ENCODE data around the gene EIF4G1.
"Not testable (repeated sequence)": the region's sequence is repeated elsewhere in the genome, so short reads cannot be mapped to it uniquely, and the experiment has no call there.

The EIF4G1 gene

DNA sequence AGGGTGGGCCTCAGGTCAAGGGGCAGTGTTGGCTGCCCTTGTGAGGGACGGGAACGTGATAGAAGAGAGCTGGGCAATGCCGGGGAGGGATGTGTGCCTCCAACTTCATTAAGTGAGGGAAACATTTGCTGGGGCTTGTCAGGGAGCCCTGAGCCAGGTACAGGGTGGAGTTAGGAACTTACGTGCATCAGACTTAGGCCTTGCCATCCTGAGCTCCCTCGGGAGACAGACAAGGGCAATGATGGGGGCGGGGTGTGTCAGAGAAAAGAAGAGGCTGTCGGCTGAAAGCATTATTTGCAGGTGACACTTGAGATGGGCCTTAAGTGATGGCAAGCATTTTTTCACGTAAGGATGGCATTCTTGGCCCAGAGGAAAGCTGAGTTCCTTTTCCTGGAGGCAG lies 24.6 kb downstream of the EIF4G1 start:
- H3K27ac ChIP-seq (ENCODE audit: low read depth, low read length): peak overlapping the region; percentile 95
- peaks cover 23% of the 10 kb centered on the region for H3K36me3 ChIP-seq (ENCODE audit: control insufficient read depth, insufficient read depth, low read length)
- H3K27me3 ChIP-seq (ENCODE audit: control insufficient read depth, insufficient read depth, low read length): no peaks in the 10 kb centered on the region
- peak overlapping the region; percentile 38 for H3K9ac ChIP-seq (ENCODE audit: low read length)
- peak overlapping the region; percentile 64 for H3K4me3 ChIP-seq (ENCODE audit: low read length)
- H3K4me1 ChIP-seq (ENCODE audit: control insufficient read depth, insufficient read depth, low read length): peaks cover 27% of the 10 kb centered on the region

DNA sequence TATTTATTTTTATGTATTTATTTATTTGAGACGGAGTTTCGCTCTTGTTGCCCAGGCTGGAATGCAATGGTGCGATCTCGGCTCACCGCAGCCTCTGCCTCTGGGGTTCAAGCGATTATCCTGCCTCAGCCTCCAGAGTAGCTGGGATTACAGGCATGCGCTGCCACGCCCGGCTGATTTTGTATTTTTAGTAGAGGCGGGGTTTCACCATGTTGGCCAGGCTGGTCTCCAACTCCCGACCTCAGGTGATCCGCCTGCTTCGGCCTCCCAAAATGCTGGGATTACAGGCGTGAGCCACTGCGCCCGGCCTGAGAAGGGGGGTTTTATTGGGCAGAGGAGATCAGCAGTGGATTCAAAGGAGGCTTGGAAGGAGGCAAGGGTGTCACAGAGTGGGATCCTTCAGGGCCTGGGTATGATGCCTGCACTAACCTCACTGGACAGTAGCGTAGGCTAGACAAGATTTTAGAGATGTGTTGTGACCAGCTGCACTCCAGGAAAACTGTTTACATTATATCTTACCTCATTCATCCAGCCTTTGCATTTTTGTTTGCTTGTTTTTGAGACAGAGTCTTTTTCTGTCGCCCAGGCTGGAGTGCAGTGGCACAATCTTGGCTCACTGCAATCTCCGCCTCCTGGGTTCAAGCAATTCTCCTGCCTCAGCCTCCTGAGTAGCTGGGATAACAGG lies 25.2 kb downstream of the EIF4G1 start:
- not testable (repeated sequence) for H3K4me3 ChIP-seq (ENCODE audit: low read length); H3K9ac ChIP-seq (ENCODE audit: low read length); H3K27me3 ChIP-seq (ENCODE audit: control insufficient read depth, insufficient read depth, low read length)
- Histone ChIP-seq H3K27ac (ENCODE audit: low read depth, low read length) (peak overlapping the region; percentile 95), H3K36me3 (ENCODE audit: control insufficient read depth, insufficient read depth, low read length) (peaks cover 17% of the 10 kb centered on the region), H3K4me1 (ENCODE audit: control insufficient read depth, insufficient read depth, low read length) (peaks cover 27% of the 10 kb centered on the region)

DNA sequence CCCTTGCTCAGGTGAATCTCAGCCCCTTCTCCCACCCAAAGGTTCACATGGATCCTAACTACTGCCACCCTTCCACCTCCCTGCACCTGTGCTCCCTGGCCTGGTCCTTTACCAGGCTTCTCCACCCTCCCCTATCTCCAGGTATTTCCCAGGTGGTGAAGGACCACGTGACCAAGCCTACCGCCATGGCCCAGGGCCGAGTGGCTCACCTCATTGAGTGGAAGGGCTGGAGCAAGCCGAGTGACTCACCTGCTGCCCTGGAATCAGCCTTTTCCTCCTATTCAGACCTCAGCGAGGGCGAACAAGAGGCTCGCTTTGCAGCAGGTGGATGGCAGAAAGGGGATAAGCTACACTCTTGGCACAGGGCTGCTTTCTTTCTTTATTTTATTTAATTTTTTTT lies 27.5 kb downstream of the EIF4G1 start:
- Histone ChIP-seq H3K4me1 (ENCODE audit: control insufficient read depth, insufficient read depth, low read length) (peaks cover 21% of the 10 kb centered on the region), H3K27ac (ENCODE audit: low read depth, low read length) (no peak overlapping the region), H3K36me3 (ENCODE audit: control insufficient read depth, insufficient read depth, low read length) (peaks cover 23% of the 10 kb centered on the region), H3K4me3 (ENCODE audit: low read length) (no peak overlapping the region), H3K27me3 (ENCODE audit: control insufficient read depth, insufficient read depth, low read length) (no peaks in the 10 kb centered on the region), H3K9ac (ENCODE audit: low read length) (no peak overlapping the region)

DNA sequence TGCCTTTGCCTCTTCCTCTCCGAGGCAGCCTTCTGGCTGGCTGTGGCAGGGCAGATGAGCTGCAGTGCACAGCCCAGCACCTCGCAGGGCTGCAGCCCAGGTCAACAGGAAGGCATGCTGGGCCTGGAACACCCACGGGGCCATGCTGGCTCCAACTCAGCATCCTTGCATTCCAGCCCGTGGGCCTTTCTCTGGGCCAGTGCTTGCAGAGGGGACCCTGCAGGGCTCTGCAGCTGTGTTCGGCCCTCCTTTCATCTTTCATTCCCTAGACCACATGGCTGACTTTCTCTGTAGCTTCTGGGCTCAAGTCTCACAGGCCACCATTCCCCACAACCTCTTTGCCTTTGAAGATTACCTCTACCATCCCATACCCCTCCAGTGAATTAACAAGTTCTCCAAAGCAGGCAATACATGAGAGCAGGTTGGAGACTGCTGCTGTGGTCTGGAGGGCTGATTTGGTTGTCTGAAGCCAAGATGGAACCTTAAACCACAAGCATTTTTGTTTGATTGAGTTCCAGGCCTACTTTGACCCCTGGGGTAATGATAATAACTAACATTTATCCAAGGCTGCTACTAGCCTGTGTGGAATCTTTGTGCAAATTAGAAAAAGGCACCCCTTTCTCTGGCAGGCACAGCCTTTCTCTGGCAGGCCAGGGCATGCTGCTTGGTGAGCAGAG lies 28.9 kb downstream of the EIF4G1 start:
- Histone ChIP-seq H3K27ac (ENCODE audit: low read depth, low read length) (no peak overlapping the region), H3K4me1 (ENCODE audit: control insufficient read depth, insufficient read depth, low read length) (peaks cover 7% of the 10 kb centered on the region), H3K4me3 (ENCODE audit: low read length) (no peak overlapping the region), H3K9ac (ENCODE audit: low read length) (no peak overlapping the region), H3K36me3 (ENCODE audit: control insufficient read depth, insufficient read depth, low read length) (peaks cover 23% of the 10 kb centered on the region), H3K27me3 (ENCODE audit: control insufficient read depth, insufficient read depth, low read length) (no peaks in the 10 kb centered on the region)

DNA sequence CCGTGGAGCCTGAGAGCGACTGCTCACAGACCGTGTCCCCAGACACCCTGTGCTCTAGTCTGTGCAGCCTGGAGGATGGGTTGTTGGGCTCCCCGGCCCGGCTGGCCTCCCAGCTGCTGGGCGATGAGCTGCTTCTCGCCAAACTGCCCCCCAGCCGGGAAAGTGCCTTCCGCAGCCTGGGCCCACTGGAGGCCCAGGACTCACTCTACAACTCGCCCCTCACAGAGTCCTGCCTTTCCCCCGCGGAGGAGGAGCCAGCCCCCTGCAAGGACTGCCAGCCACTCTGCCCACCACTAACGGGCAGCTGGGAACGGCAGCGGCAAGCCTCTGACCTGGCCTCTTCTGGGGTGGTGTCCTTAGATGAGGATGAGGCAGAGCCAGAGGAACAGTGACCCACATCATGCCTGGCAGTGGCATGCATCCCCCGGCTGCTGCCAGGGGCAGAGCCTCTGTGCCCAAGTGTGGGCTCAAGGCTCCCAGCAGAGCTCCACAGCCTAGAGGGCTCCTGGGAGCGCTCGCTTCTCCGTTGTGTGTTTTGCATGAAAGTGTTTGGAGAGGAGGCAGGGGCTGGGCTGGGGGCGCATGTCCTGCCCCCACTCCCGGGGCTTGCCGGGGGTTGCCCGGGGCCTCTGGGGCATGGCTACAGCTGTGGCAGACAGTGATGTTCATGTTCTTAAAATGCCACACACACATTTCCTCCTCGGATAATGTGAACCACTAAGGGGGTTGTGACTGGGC lies 30.3 kb downstream of the EIF4G1 start:
- Histone ChIP-seq H3K4me1 (ENCODE audit: control insufficient read depth, insufficient read depth, low read length) (no peaks in the 10 kb centered on the region), H3K27ac (ENCODE audit: low read depth, low read length) (no peak overlapping the region), H3K36me3 (ENCODE audit: control insufficient read depth, insufficient read depth, low read length) (peaks cover 23% of the 10 kb centered on the region), H3K4me3 (ENCODE audit: low read length) (no peak overlapping the region), H3K9ac (ENCODE audit: low read length) (no peak overlapping the region), H3K27me3 (ENCODE audit: control insufficient read depth, insufficient read depth, low read length) (no peaks in the 10 kb centered on the region)

DNA sequence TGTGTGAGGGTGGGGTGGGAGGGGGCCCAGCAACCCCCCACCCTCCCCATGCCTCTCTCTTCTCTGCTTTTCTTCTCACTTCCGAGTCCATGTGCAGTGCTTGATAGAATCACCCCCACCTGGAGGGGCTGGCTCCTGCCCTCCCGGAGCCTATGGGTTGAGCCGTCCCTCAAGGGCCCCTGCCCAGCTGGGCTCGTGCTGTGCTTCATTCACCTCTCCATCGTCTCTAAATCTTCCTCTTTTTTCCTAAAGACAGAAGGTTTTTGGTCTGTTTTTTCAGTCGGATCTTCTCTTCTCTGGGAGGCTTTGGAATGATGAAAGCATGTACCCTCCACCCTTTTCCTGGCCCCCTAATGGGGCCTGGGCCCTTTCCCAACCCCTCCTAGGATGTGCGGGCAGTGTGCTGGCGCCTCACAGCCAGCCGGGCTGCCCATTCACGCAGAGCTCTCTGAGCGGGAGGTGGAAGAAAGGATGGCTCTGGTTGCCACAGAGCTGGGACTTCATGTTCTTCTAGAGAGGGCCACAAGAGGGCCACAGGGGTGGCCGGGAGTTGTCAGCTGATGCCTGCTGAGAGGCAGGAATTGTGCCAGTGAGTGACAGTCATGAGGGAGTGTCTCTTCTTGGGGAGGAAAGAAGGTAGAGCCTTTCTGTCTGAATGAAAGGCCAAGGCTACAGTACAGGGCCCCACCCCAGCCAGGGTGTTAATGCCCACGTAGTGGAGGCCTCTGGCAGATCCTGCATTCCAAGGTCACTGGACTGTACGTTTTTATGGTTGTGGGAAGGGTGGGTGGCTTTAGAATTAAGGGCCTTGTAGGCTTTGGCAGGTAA lies 31.1 kb downstream of the EIF4G1 start:
- Histone ChIP-seq H3K27ac (ENCODE audit: low read depth, low read length) (no peak overlapping the region), H3K36me3 (ENCODE audit: control insufficient read depth, insufficient read depth, low read length) (peaks cover 23% of the 10 kb centered on the region), H3K4me1 (ENCODE audit: control insufficient read depth, insufficient read depth, low read length) (no peaks in the 10 kb centered on the region), H3K27me3 (ENCODE audit: control insufficient read depth, insufficient read depth, low read length) (no peaks in the 10 kb centered on the region), H3K4me3 (ENCODE audit: low read length) (no peak overlapping the region), H3K9ac (ENCODE audit: low read length) (no peak overlapping the region)

DNA sequence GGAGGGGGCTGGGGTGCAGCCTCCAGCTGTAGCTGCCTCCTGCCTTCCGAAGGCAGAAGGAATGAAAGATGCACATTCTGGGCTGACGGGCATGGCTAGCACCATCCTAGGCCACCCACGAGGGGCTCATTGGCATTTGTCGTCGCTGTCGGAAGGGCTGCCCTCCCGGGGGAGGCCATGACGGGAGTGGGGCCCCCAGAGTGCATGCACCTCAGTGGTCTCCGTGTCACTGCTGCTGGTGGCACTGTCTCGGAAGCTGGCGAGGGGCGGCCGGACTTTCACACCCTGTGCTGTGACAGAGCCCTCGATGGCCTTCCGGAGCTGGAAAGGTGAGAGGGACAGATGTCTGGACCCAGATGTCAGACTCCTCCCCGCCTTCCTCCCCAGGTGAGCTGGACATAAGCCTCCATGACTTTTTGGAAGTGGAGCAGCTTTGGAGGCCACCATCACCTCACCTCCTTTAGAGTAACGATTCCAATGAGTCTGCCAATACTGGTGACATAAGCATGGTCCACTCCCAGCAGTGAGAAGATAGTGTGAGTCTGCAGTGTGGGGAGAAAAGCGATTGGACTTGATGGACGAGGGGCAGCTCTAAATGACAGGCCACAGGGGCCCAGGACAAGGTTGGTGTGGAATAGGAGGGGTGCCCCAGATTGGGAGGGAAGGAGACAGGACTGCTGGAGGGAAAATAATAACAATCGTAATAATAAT lies 32.2 kb downstream of the EIF4G1 start:
- Histone ChIP-seq H3K27ac (ENCODE audit: low read depth, low read length) (no peak overlapping the region), H3K4me3 (ENCODE audit: low read length) (no peak overlapping the region), H3K27me3 (ENCODE audit: control insufficient read depth, insufficient read depth, low read length) (no peaks in the 10 kb centered on the region), H3K4me1 (ENCODE audit: control insufficient read depth, insufficient read depth, low read length) (no peaks in the 10 kb centered on the region), H3K9ac (ENCODE audit: low read length) (no peak overlapping the region), H3K36me3 (ENCODE audit: control insufficient read depth, insufficient read depth, low read length) (peaks cover 22% of the 10 kb centered on the region)

DNA sequence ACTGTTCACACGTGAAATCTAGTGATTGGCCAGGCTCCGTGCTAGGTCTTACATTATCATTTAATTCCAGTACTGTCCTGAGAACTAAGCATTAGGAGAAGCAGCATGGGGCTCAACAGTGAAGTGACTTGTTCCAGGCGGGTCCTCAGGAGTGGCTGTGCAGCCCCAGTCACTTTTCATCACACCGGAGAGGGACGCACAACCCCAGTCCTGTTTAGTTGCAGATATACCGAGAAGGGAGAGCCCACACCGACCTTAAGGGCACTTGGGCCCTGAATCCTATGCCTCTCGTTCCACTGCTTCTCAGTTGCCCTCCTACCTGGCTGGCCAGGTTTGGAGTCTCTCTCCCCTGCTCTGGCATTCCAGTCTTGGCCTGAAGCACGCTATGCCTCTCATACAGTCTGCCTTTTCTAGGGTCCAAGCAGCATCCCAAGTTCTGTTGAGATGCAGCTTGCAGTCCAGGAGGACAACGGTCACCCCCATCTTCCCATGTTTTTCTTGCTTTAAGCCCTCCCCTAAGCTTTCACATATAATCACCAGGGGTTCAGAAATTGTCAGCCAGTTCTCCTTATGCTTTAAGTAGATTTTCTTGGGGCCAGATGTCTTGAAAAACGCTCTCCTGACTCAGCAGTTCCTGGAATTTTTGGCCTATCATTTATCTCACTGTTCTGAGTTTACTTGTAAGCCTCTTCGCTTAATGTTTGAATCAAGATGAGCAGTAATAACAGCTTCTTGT lies 33.1 kb downstream of the EIF4G1 start:
- Histone ChIP-seq H3K9ac (ENCODE audit: low read length) (no peak overlapping the region), H3K36me3 (ENCODE audit: control insufficient read depth, insufficient read depth, low read length) (peaks cover 17% of the 10 kb centered on the region), H3K27ac (ENCODE audit: low read depth, low read length) (no peak overlapping the region), H3K4me1 (ENCODE audit: control insufficient read depth, insufficient read depth, low read length) (no peaks in the 10 kb centered on the region), H3K4me3 (ENCODE audit: low read length) (no peak overlapping the region), H3K27me3 (ENCODE audit: control insufficient read depth, insufficient read depth, low read length) (no peaks in the 10 kb centered on the region)

DNA sequence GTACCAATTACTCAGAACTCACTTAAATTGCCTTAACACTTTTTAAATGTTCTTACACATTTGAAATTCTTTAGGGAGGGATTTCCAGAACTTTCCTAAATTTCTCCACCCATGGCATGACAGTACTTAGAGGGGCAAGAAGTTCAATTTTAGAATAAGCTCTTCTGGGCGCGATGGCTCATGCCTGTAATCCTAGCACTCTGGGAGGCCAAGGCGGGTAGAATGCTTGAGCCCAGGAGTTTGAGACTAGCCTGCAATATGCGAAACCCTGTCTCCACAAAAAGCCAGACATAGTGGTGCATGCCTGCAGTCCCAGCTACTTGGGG lies 33.6 kb downstream of the EIF4G1 start:
- Histone ChIP-seq H3K27ac (ENCODE audit: low read depth, low read length) (no peak overlapping the region), H3K36me3 (ENCODE audit: control insufficient read depth, insufficient read depth, low read length) (peaks cover 12% of the 10 kb centered on the region), H3K4me3 (ENCODE audit: low read length) (no peak overlapping the region), H3K9ac (ENCODE audit: low read length) (no peak overlapping the region), H3K4me1 (ENCODE audit: control insufficient read depth, insufficient read depth, low read length) (no peaks in the 10 kb centered on the region), H3K27me3 (ENCODE audit: control insufficient read depth, insufficient read depth, low read length) (no peaks in the 10 kb centered on the region)

DNA sequence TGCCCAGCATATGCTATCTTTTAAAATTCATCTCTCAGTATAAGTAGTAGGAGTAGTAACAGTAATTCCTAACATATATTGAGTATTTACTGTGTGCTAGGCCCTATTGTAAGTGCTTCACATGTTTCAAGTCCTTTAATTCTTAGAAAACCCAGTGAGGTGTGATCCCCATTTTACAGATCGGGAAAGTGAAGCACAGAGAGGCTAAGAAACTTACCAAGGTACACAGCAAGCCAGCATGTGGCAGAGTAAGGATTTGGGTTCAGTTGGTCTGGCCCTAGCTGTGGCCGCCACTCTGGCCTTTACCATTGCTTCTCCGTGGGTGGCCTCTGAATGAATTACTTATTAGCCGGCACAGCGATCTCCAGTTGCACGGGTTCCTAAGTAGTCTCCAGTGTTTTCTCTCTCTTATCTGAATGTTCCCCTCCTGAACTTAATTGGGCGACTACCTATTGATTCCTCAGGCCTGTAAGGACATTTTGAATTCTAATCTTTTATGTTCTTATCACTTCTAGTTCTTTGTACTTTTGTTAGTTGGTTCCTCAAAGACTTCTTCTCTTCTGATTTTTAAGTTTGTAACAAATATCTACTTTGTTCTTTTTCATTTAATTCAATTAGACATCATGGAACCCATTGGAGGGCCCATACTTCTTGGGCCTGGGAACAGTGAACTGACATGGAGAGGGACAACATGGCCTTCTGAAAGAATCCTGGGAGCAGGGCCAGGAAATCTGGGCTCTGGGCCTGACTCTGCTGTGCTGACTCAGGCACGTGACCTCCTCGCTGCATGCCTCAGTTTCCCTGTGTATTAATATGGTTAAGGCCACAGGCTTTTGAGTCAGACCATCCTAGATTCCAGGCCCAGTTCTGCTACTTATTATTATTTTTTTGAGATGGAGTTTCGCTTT lies 35.4 kb downstream of the EIF4G1 start:
- no peak overlapping the region for H3K9ac ChIP-seq (ENCODE audit: low read length)
- peaks cover 5% of the 10 kb centered on the region for H3K36me3 ChIP-seq (ENCODE audit: control insufficient read depth, insufficient read depth, low read length)
- H3K4me3 ChIP-seq (ENCODE audit: low read length): no peak overlapping the region
- H3K27me3 ChIP-seq (ENCODE audit: control insufficient read depth, insufficient read depth, low read length): no peaks in the 10 kb centered on the region
- no peaks in the 10 kb centered on the region for H3K4me1 ChIP-seq (ENCODE audit: control insufficient read depth, insufficient read depth, low read length)
- no peak overlapping the region for H3K27ac ChIP-seq (ENCODE audit: low read depth, low read length)

DNA sequence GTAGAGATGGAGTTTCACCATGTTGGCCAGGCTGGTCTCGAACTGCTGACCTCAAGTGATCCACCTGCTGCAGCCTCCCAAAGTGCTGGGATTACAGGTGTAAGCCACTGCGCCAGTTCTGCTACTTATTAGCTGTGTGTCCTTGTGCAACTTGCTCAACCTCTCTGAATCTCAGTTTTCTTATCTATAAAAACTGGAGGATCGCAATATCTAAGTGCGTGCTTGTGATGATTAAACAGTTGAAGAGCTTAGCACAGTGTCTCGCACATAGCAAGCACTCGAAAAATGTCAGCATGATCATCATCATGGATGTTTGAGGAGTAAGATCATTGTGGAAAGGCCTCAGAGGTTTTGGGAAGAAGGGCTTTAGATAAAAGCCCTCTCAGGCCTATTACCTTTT lies 36.2 kb downstream of the EIF4G1 start:
- peaks cover 3% of the 10 kb centered on the region for H3K36me3 ChIP-seq (ENCODE audit: control insufficient read depth, insufficient read depth, low read length)
- no peak overlapping the region for H3K4me3 ChIP-seq (ENCODE audit: low read length)

More for the DNA sequence above, 36.2 kb downstream of the EIF4G1 start:
- H3K4me1 ChIP-seq (ENCODE audit: control insufficient read depth, insufficient read depth, low read length): no peaks in the 10 kb centered on the region
- H3K27me3 ChIP-seq (ENCODE audit: control insufficient read depth, insufficient read depth, low read length): no peaks in the 10 kb centered on the region
- H3K27ac ChIP-seq (ENCODE audit: low read depth, low read length): no peak overlapping the region
- no peak overlapping the region for H3K9ac ChIP-seq (ENCODE audit: low read length)
